Measurements from ENCODE around the gene PRKAR1A. TPM values are rescaled to one million over a fixed set of nuclear protein-coding genes. Genes with fewer than 3 reads are reported as not detected.
"Not testable (repeated sequence)": the region's sequence is repeated elsewhere in the genome, so short reads cannot be mapped to it uniquely, and the experiment has no call there.

Gene PRKAR1A
- total RNA-seq, 1 donor from 2014 or later: 733 TPM

DNA sequence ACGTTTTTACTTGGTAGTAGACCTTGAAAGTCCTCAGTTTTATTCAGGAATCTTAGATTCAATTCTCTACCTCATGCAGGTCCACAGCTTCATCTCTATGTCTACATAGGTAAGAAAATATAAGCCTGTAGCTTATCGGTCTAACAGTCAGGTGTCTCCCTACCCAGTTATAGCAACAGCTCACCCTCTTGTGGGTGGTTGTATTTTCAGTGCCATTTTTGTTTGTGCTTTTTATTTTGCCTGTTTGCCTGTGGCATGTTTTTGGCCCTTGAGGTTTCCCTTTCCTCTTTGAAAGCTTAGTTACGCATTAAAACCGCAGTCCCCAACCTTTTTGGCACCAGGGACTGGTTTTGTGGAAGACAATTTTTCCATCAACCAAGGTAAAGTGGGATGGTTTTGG, 31.3 kb upstream of the PRKAR1A start:
- intact Hi-C loops (cut with micrococcal nuclease): no loop called here
- H3K27me3 ChIP-seq (ENCODE audit: low read depth): no peaks in the 10 kb centered on the region
- H3K4me1 ChIP-seq: peaks cover 7% of the 10 kb centered on the region
- H3K36me3 ChIP-seq: no peaks in the 10 kb centered on the region
- no peak for DNase-seq
- H3K9me3 ChIP-seq (replicated peaks): peaks cover 3% of the 10 kb centered on the region
- no peak overlapping the region for H3K4me3 ChIP-seq
- no peak overlapping the region for H3K27ac ChIP-seq (replicated peaks)
- TF ChIP-seq, protein P1, sequence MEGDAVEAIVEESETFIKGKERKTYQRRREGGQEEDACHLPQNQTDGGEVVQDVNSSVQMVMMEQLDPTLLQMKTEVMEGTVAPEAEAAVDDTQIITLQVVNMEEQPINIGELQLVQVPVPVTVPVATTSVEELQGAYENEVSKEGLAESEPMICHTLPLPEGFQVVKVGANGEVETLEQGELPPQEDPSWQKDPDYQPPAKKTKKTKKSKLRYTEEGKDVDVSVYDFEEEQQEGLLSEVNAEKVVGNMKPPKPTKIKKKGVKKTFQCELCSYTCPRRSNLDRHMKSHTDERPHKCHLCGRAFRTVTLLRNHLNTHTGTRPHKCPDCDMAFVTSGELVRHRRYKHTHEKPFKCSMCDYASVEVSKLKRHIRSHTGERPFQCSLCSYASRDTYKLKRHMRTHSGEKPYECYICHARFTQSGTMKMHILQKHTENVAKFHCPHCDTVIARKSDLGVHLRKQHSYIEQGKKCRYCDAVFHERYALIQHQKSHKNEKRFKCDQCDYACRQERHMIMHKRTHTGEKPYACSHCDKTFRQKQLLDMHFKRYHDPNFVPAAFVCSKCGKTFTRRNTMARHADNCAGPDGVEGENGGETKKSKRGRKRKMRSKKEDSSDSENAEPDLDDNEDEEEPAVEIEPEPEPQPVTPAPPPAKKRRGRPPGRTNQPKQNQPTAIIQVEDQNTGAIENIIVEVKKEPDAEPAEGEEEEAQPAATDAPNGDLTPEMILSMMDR (IDR thresholded peaks at IDR 0.05; ENCODE audit: borderline replicate concordance): no peak

DNA sequence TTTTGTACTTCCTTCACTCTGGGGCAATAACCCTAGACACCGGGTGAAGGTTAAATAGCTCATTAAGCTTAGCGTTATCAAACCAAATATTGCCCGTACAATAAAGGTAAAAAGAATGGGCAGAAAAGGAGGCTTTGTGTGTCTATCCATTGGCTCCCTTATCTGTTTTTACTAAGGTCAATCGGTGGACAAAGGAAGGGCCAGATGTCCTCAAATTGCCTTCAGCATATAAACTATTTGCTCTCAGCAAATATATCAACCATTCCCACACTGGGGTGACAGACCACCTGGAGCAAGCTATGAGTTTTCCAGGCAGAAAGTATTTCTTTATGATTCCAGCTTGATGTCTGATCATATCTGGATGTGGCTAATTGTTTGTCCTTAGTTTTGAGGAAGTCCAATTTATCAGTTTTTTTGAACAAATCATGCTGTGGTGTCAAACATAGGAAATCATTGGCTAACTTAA, 29.6 kb upstream of the PRKAR1A start:
- peaks cover 8% of the 10 kb centered on the region for H3K4me1 ChIP-seq
- H3K36me3 ChIP-seq: no peaks in the 10 kb centered on the region
- no peak overlapping the region for H3K4me3 ChIP-seq
- DNase-seq: no peak
- intact Hi-C loops (cut with micrococcal nuclease): no loop called here
- H3K27me3 ChIP-seq (ENCODE audit: low read depth): no peaks in the 10 kb centered on the region
- no peak overlapping the region for H3K27ac ChIP-seq (replicated peaks)
- TF ChIP-seq, protein P1 (IDR thresholded peaks at IDR 0.05; ENCODE audit: borderline replicate concordance): no peak
- peaks cover 3% of the 10 kb centered on the region for H3K9me3 ChIP-seq (replicated peaks)

DNA sequence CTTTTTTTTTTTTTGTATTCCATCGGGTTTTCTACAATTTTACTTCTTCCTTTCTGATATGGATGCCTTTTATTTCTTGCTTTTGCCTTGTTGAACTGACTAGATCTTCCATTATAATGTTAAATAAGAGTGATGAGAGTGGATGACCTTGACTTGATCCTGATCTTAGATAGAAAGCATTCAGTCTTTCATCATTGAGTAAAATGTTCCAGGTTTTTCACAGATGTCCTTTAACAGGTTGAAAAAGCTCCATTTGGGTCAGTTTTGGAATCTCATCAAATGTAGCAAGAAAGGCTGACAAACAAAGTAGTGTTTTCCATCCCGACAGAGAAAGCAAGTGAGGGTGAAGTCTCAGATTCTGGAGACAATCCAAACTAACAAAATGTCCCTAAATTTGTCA, 27.8 kb upstream of the PRKAR1A start:
- no peaks in the 10 kb centered on the region for H3K27me3 ChIP-seq (ENCODE audit: low read depth)
- peaks cover 3% of the 10 kb centered on the region for H3K9me3 ChIP-seq (replicated peaks)
- H3K4me3 ChIP-seq: no peak overlapping the region
- peak overlapping the region; percentile 74 for H3K27ac ChIP-seq (replicated peaks)
- peaks cover 8% of the 10 kb centered on the region for H3K4me1 ChIP-seq
- TF ChIP-seq, protein P1 (IDR thresholded peaks at IDR 0.05; ENCODE audit: borderline replicate concordance): no peak
- H3K36me3 ChIP-seq: no peaks in the 10 kb centered on the region
- intact Hi-C loops (cut with micrococcal nuclease): no loop called here
- no peak for DNase-seq

DNA sequence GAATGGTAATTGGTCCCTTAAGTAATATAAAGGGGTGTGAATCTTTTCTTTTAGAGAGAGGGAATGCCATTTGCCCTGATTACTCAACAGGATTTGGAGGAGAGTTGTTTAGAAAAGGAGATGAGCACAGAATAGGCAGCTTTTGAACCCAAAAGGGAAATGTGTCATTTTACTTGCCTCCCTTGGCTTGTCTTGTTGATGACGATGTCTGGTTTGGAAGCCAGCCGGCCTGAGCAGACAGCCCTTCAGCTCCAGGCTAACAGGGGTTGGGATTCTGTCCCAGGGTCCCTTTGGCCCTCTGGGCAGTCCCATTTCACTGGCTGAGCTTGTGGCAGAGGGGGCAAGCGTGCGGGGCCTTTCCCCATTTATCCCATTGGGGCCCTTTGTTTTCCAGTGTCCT, 22.3 kb upstream of the PRKAR1A start:
- Histone ChIP-seq H3K36me3 (no peaks in the 10 kb centered on the region), H3K9me3 (replicated peaks) (no peaks in the 10 kb centered on the region), H3K4me1 (peaks cover 49% of the 10 kb centered on the region), H3K27me3 (ENCODE audit: low read depth) (no peaks in the 10 kb centered on the region), H3K27ac (replicated peaks) (peak overlapping the region; percentile 73), H3K4me3 (no peak overlapping the region)
- TF ChIP-seq, protein P1 (IDR thresholded peaks at IDR 0.05; ENCODE audit: borderline replicate concordance): no peak
- DNase-seq: no peak
- intact Hi-C loops (cut with micrococcal nuclease): no loop called here

DNA sequence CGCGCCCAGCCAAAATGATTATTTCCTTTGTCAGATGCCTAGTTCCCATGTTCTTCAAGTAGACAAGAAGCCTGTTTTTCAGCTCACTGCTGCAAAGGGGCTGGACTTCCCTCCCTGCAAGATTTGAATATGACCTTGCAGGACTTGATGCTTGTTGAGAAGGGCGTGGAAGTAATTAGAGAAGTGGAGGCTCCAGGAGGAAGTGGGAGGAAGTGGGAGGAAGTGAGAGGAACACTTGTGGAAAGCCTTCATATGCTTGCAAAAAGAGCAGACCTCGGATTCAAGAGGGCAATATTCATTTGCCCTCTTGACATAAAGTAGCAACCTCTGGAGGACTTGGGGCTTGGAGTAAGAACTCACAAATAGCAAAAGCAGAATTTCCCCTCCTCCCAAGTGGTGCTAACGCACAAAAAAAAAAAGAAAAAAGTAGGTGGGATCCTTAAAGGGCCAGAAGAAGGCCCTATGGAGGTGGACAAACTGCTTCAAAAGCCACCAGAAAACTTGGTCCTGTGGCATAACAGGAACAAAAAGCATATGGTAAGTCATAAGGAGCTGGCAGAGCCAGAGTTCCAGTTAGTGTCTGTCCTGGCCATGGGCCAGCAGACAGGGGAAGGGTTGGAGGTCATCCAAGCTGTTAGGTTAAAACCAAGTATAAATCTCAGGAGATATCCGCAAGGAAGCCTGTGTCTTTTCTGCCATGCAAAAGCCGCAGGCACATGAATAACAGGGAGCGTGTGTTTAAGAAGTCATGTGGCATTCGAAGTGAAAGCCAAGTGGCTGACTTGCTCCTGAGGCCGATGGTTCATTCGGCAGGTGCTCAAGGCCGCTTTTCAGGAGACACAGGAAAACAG, 20.6 kb upstream of the PRKAR1A start:
- peak overlapping the region; percentile 12 for H3K4me3 ChIP-seq
- H3K4me1 ChIP-seq: peaks cover 42% of the 10 kb centered on the region
- DNase-seq: peak; percentile 40

DNA sequence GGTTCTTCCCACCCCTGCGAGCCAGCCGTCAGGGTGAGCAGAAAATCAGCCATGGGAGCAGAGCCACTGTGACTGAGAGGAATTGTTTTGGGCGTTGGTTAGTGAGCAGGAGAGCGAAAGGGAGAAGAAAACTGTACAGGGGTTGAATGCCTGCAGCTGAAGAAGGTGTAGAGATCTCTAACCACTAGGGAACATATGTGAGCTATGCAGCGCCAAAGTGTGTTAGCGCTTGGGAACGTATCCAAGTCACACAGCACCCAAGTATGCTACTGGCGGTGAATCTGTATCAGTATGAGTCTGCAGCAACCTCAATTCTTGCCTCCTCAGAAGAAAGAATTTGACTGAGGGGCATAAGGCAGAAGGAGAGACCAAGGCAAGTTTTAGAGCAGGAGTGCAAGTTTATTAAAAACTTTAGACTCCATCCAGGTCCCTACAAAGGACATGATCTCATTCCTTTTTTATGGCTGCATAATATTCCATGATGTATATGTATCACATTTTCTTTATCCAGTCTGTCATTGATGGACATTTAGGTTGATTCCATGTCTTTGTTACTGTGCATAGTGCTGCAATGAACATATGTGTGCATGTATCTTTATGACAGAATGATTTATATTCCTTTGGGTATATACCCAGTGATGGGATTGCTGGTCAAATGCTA, 19.7 kb upstream of the PRKAR1A start:
- H3K4me1 ChIP-seq: peaks cover 42% of the 10 kb centered on the region
- H3K4me3 ChIP-seq; H3K36me3 ChIP-seq; intact Hi-C loops (cut with micrococcal nuclease); DNase-seq; H3K27me3 ChIP-seq (ENCODE audit: low read depth); H3K9me3 ChIP-seq (replicated peaks): not testable (repeated sequence)
- peak overlapping the region; percentile 73 for H3K27ac ChIP-seq (replicated peaks)

More for the DNA sequence above, 20.6 kb upstream of the PRKAR1A start:
- intact Hi-C loops (cut with micrococcal nuclease): no loop called here
- Histone ChIP-seq H3K36me3 (no peaks in the 10 kb centered on the region), H3K27ac (replicated peaks) (peak overlapping the region; percentile 73), H3K9me3 (replicated peaks) (no peaks in the 10 kb centered on the region), H3K27me3 (ENCODE audit: low read depth) (no peaks in the 10 kb centered on the region)
- TF ChIP-seq, protein P1 (IDR thresholded peaks at IDR 0.05; ENCODE audit: borderline replicate concordance): no peak
